ENCODE measurements around the gene BTBD8. TPM values are rescaled to one million over a fixed set of nuclear protein-coding genes. Genes with fewer than 3 reads are reported as not detected.
"Not testable (repeated sequence)": the region's sequence is repeated elsewhere in the genome, so short reads cannot be mapped to it uniquely, and the experiment has no call there.

Gene BTBD8
- polyA plus RNA-seq, 1 experiment: 0.43 TPM

DNA sequence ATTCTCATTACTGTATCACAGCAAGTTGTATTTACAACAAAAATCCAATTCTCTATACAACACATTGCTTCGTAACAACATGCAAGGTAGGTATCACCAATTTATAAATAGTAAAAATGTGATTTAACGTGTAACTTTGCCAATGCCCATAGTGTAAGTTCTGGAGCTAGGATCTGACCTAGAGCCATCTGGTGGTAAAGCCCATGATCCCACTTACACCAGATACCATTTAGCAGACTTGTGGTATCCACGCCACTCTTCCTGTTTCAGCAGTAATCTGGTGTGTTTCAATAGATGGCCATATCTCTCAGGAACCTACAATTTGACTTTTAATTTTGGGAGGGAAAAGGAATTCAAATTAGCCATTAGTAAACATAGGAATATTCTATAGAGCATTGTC is 15.1 kb upstream of the BTBD8 start:
- ChIA-PET CTCF (no interaction called here), POLR2A (no interaction called here)
- Histone ChIP-seq H3K4me3 (ENCODE audit: low read depth, low read length) (no peak overlapping the region), H3K27me3 (ENCODE audit: control insufficient read depth, insufficient read depth, low read length) (no peaks in the 10 kb centered on the region), H3K36me3 (ENCODE audit: control insufficient read depth, insufficient read depth, low read length) (no peaks in the 10 kb centered on the region)
- DNase-seq (ENCODE audit: low read depth): no peak
- TF ChIP-seq, protein P1, sequence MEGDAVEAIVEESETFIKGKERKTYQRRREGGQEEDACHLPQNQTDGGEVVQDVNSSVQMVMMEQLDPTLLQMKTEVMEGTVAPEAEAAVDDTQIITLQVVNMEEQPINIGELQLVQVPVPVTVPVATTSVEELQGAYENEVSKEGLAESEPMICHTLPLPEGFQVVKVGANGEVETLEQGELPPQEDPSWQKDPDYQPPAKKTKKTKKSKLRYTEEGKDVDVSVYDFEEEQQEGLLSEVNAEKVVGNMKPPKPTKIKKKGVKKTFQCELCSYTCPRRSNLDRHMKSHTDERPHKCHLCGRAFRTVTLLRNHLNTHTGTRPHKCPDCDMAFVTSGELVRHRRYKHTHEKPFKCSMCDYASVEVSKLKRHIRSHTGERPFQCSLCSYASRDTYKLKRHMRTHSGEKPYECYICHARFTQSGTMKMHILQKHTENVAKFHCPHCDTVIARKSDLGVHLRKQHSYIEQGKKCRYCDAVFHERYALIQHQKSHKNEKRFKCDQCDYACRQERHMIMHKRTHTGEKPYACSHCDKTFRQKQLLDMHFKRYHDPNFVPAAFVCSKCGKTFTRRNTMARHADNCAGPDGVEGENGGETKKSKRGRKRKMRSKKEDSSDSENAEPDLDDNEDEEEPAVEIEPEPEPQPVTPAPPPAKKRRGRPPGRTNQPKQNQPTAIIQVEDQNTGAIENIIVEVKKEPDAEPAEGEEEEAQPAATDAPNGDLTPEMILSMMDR (IDR thresholded peaks at IDR 0.05; ENCODE audit: insufficient read depth, low read depth, low read length): no peak

- DNase-seq (ENCODE audit: low read depth): no peak
- H3K36me3 ChIP-seq (ENCODE audit: control insufficient read depth, insufficient read depth, low read length): no peaks in the 10 kb centered on the region
- CTCF ChIA-PET: no interaction called here
- TF ChIP-seq, protein P1 (IDR thresholded peaks at IDR 0.05; ENCODE audit: insufficient read depth, low read depth, low read length): no peak
- H3K27me3 ChIP-seq (ENCODE audit: control insufficient read depth, insufficient read depth, low read length): no peaks in the 10 kb centered on the region
- H3K4me3 ChIP-seq (ENCODE audit: low read depth, low read length): no peak overlapping the region
- POLR2A ChIA-PET: no interaction called here
Observed at GRCh38 chr1:92066321-92066720, 13.8 kb upstream of the BTBD8 start.

GRCh38 chr1:92070892-92071291 is 9.3 kb upstream of the BTBD8 start:
- ChIA-PET POLR2A (no interaction called here), CTCF (no interaction called here)
- TF ChIP-seq, protein P1 (IDR thresholded peaks at IDR 0.05; ENCODE audit: insufficient read depth, low read depth, low read length): no peak
- no peak for DNase-seq (ENCODE audit: low read depth)
- H3K36me3 ChIP-seq (ENCODE audit: control insufficient read depth, insufficient read depth, low read length): no peaks in the 10 kb centered on the region
- H3K27me3 ChIP-seq (ENCODE audit: control insufficient read depth, insufficient read depth, low read length): no peaks in the 10 kb centered on the region
- H3K4me3 ChIP-seq (ENCODE audit: low read depth, low read length): no peak overlapping the region

- H3K27me3 ChIP-seq (ENCODE audit: control insufficient read depth, insufficient read depth, low read length); POLR2A ChIA-PET; CTCF ChIA-PET; DNase-seq (ENCODE audit: low read depth); H3K4me3 ChIP-seq (ENCODE audit: low read depth, low read length); H3K36me3 ChIP-seq (ENCODE audit: control insufficient read depth, insufficient read depth, low read length): not testable (repeated sequence)
Observed at GRCh38 chr1:92074446-92074845, 5.7 kb upstream of the BTBD8 start.

DNA sequence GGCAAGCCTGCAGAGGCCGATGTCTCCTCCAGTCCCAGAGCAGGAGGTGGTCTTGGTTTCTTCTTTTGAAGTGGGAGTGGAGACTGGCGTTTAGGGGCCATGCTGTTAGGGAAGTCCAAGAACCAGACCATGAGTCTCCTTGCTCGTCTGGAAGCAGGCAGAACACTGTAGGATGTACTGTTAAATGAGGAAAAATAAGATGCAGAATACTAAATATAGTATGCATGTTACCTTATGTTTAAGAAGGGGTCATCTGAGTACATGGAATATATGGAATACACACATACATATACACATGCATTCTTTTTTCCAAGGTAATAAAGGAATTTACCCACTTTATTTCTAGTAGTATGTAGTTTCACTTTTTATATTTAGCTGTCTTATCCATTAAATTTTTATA is 4.8 kb upstream of the BTBD8 start, which contains the start of gene SETSIP:
SETSIP (minus strand) TSS at position 101 of the 400 bp plus-strand sequence; CDS start at position 101, 0 bp downstream.
- CTCF ChIA-PET: interaction anchor here (0.6 kb wide), 1 partner anchor 79 kb away, joined by 4 read pairs; no protein-coding TSS in a partner anchor

DNA sequence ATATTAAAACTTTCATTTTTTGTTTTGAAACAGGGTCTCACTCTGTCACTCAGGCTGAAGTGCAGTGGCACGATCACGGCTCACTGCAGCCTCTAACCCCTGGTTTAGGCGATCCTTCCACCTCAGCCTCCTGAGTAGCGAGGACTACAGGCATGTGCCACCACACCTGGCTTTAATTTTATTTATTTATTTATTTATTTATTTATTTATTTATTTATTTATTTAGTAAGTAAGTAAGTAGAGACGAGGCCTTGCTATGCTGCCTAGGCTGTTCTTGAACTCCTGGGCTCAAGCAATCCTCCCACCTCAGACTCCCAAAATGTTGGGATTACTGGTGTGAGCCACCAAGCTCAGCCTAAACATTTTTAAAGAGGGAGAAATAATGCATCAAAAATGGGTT is 3.8 kb upstream of the BTBD8 start:
- Histone ChIP-seq H3K27me3 (ENCODE audit: control insufficient read depth, insufficient read depth, low read length) (no peaks in the 10 kb centered on the region), H3K36me3 (ENCODE audit: control insufficient read depth, insufficient read depth, low read length) (no peaks in the 10 kb centered on the region), H3K4me3 (ENCODE audit: low read depth, low read length) (no peak overlapping the region)
- ChIA-PET POLR2A (no interaction called here), CTCF (no interaction called here)
- DNase-seq (ENCODE audit: low read depth): no peak
- TF ChIP-seq, protein P1 (IDR thresholded peaks at IDR 0.05; ENCODE audit: insufficient read depth, low read depth, low read length): no peak

More for the DNA sequence above, 4.8 kb upstream of the BTBD8 start, which contains the start of gene SETSIP:
- TF ChIP-seq, protein P1 (IDR thresholded peaks at IDR 0.05; ENCODE audit: insufficient read depth, low read depth, low read length): no peak
- POLR2A ChIA-PET: no interaction called here
- Histone ChIP-seq H3K4me3 (ENCODE audit: low read depth, low read length) (no peak within 1 kb of the TSS), H3K27me3 (ENCODE audit: control insufficient read depth, insufficient read depth, low read length) (no peaks in the 10 kb centered on the region), H3K36me3 (ENCODE audit: control insufficient read depth, insufficient read depth, low read length) (no peaks in the 10 kb centered on the region)
- no peak for DNase-seq (ENCODE audit: low read depth)

DNA sequence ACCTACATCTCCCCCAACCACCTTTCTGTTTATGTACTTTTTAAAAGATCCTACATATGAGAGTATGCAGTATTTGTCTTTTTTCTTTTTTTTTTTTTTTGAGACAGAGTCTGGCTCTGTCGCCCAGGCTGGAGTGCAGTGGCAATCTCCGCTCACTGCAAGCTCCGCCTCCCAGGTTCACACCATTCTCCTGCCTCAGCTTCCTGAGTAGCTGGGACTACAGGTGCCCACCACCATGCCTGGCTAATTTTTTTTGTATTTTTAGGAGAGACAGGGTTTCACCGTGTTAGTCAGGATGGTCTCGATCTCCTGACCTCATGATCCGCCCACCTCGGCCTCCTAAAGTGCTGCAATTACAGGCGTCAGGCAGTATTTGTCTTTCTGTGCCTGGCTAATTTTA is 2.1 kb upstream of the BTBD8 start:
- CTCF ChIA-PET: not testable (repeated sequence)

More for the DNA sequence above, 2.1 kb upstream of the BTBD8 start:
- H3K36me3 ChIP-seq (ENCODE audit: control insufficient read depth, insufficient read depth, low read length); POLR2A ChIA-PET; H3K4me3 ChIP-seq (ENCODE audit: low read depth, low read length); DNase-seq (ENCODE audit: low read depth); H3K27me3 ChIP-seq (ENCODE audit: control insufficient read depth, insufficient read depth, low read length): not testable (repeated sequence)

Measured in BJ (cell line).